K562 (cell line): ENCODE results near the gene EFHD2. TPM values are rescaled to one million over a fixed set of nuclear protein-coding genes. Genes with fewer than 3 reads are reported as not detected.

ENCODE experiments used
- E2F6 ChIP-seq, 2 experiments: IDR thresholded peaks; 2 replicates each; pipeline ENCODE4 v1.6.1; 2011; ENCODE audit warnings: borderline replicate concordance in 1 of 2, control low read depth in 1 of 2, low read depth in 1 of 2, low read length in 1 of 2, mild to moderate bottlenecking in 1 of 2, mixed read lengths in 1 of 2, moderate library complexity in 1 of 2; ENCODE audit not compliant: insufficient read depth in 1 of 2, insufficient read length in 1 of 2, poor library complexity in 1 of 2, severe bottlenecking in 1 of 2; ENCODE audit errors: extremely low read depth in 1 of 2
- L3MBTL2 ChIP-seq: fragments of 450-650 bp; IDR thresholded peaks from 2 replicates; pipeline ENCODE4 v1.6.1; 2016; ENCODE audit warnings: mild to moderate bottlenecking, moderate library complexity
- MGA ChIP-seq: fragments of 450-650 bp; IDR thresholded peaks from 2 replicates; pipeline ENCODE4 v1.6.1; 2016; ENCODE audit warnings: mild to moderate bottlenecking, moderate library complexity
- MYC ChIP-seq, 2 experiments: fragments of 250-450 bp in 1 of 2; sonication (Bioruptor Pico) in 1 of 2; IDR thresholded peaks; 2 replicates each; pipeline versions ENCODE4 v1.5.1 to v1.6.1; 2012 to 2021; ENCODE audit warnings: low read depth in 2 of 2, borderline replicate concordance in 1 of 2, improper control_type of control experiment in 1 of 2, low read length in 1 of 2, mild to moderate bottlenecking in 1 of 2, moderate library complexity in 1 of 2
- NELFE ChIP-seq: IDR thresholded peaks from 2 replicates; pipeline ENCODE4 v1.6.1; 2011; ENCODE audit warnings: mild to moderate bottlenecking; ENCODE audit not compliant: insufficient read depth, insufficient read length
- RAD51 ChIP-seq: fragments of 450-650 bp; IDR thresholded peaks from 2 replicates; pipeline ENCODE4 v1.7.1; 2016; ENCODE audit warnings: low read depth, mild to moderate bottlenecking, borderline replicate concordance
- USF2 ChIP-seq: sonication (generic); formaldehyde crosslinking; IDR thresholded peaks from 2 replicates; pipeline ENCODE4 v1.5.0; 2020; ENCODE audit warnings: missing genetic modification reagents
- ZNF398 ChIP-seq: fragments of 250-450 bp; sonication (Bioruptor Pico); IDR thresholded peaks from 2 replicates; pipeline ENCODE4 v1.8.0; 2021; ENCODE audit warnings: moderate library complexity, mild to moderate bottlenecking, inconsistent platforms
- polyA plus RNA-seq, 8 experiments: library from polyadenylated mRNA; depleted of rRNA in 4 of 8; stranded (reverse) in 5 of 8; unstranded in 3 of 8; fragments of >200 nt; fragmentation: Nextera tagmentation in 2 of 8; fragmentation: Illumina TruSeq in 1 of 8; extraction: Ambion mirVana in 2 of 8; extraction: Trizol in 1 of 8; gene quantifications; 2 replicates each; pipeline versions ENCODE4 v1.2.1 to v1.2.3, GENCODE V29; 2011 to 2014; ENCODE audit warnings: inconsistent platforms in 1 of 8, missing spikeins in 1 of 8
- total RNA-seq, 7 experiments: library from RNA; depleted of rRNA in 6 of 7; stranded (reverse); fragments of >200 nt in 6 of 7; fragmentation: Illumina TruSeq in 2 of 7; extraction: Trizol in 2 of 7; gene quantifications; 2 replicates each; pipeline versions ENCODE4 v1.2.1 to v1.2.3, GENCODE V29; 2011 to 2021; ENCODE audit warnings: low replicate concordance in 1 of 7

EFHD2 gene
- total and polyA plus RNA-seq, 9 of the 15 experiments (the other 6 are each of a cell fraction or from before 2014, with no cell fraction given): 1.7 to 73.5 (median 25.2) TPM

DNA sequence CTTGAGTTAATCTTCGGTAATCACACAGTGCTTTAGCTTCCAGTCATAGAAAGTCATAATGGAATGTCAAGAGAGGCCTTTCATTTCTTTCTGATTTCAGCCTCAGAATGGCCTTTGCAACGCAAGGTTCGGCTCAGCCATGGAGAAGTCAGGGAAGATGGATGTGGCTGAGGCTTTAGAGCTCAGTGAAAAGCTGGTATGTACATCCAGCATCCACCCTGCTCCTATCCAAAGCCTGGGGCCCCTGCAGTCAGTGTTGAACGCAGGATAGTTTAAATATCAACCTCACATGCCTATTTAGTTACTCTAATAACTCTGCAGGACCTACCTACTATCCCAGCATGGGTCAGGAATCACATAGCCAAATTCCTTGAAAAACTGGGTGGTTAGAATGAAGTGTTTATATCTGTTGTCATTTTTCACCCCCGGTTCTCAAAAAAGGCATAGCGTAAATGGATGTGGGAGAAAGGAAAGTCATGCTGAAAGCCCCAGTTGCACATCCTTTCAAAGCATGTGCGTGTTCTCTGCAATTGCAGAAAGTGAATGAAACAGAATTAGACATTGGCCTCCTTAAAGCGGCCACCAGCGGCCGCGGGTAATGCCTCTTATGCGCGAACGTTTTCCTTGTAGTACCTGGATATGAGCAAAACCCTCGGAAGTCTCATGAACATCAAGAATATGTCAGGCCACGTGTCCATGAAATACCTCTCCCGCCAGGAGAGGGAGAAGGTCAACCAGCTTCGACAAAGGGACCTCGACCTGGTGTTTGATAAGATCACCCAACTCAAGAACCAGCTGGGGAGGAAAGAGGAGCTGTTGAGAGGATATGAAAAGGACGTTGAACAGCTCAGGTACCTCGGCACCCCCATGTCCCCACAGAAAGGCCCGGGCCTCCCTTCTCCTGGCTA lies 28.8 kb upstream of the EFHD2 start (continued):
- peak; percentile 62 for TF ChIP-seq MGA
- peak; percentile 26 to 59 for TF ChIP-seq E2F6 (IDR thresholded peaks at IDR 0.05; ENCODE audit: borderline replicate concordance in 1 of 2, extremely low read depth in 1 of 2, insufficient read depth in 1 of 2, insufficient read length in 1 of 2, low read depth in 1 of 2, low read length in 1 of 2, poor library complexity in 1 of 2, severe bottlenecking in 1 of 2)
- peak; percentile 50; the same call in 1 of the 2 replicates for TF ChIP-seq MYC (IDR thresholded peaks at IDR 0.05; ENCODE audit: low read depth, low read length)
- no peak for TF ChIP-seq MYC (CRISPR knock-in tag; IDR thresholded peaks at IDR 0.05; ENCODE audit: borderline replicate concordance, low read depth)
- TF ChIP-seq RAD51: no peak
- TF ChIP-seq NELFE: no peak
- peak; percentile 93 for TF ChIP-seq L3MBTL2
- TF ChIP-seq USF2 (CRISPR knock-in tag): peak; percentile 42; the same call in 1 of the 2 replicates
- no peak for TF ChIP-seq ZNF398
